ENCODE data around the gene CAMK4.

DNA sequence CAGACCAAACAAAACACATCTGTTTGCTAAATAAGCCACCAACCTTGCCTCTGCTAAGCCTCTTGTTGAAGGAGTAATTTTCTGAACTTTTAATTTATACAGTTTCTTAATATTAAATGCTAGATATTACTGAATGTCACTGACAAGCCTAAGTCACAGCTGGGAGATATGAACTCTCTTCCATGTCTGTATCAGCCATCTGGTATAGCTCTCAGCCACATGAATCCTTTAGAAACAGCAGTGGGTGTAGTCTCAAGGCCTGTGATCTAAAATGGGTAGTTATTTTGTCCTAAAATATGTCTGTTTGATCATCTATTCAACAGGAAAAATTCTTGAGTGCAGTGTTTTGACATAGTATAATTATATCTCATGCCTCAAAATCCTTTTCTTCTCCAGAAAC is 97.2 kb downstream of the CAMK4 start:
- TF ChIP-seq JUN (CRISPR knock-in tag; IDR thresholded peaks at IDR 0.05) (no peak), TEAD4 (CRISPR knock-in tag; IDR thresholded peaks at IDR 0.05) (no peak), CREM (CRISPR knock-in tag; IDR thresholded peaks at IDR 0.05) (no peak), NR3C1 (CRISPR knock-in tag; conservative IDR thresholded peaks at IDR 0.05; ENCODE audit: low read depth) (no peak), TP53 (CRISPR knock-in tag; IDR thresholded peaks at IDR 0.05) (no peak), ZNF232 (CRISPR knock-in tag; IDR thresholded peaks at IDR 0.05) (no peak), ETV6 (CRISPR knock-in tag; IDR thresholded peaks at IDR 0.05) (no peak)
- TF ChIP-seq, protein P1, sequence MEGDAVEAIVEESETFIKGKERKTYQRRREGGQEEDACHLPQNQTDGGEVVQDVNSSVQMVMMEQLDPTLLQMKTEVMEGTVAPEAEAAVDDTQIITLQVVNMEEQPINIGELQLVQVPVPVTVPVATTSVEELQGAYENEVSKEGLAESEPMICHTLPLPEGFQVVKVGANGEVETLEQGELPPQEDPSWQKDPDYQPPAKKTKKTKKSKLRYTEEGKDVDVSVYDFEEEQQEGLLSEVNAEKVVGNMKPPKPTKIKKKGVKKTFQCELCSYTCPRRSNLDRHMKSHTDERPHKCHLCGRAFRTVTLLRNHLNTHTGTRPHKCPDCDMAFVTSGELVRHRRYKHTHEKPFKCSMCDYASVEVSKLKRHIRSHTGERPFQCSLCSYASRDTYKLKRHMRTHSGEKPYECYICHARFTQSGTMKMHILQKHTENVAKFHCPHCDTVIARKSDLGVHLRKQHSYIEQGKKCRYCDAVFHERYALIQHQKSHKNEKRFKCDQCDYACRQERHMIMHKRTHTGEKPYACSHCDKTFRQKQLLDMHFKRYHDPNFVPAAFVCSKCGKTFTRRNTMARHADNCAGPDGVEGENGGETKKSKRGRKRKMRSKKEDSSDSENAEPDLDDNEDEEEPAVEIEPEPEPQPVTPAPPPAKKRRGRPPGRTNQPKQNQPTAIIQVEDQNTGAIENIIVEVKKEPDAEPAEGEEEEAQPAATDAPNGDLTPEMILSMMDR (IDR thresholded peaks at IDR 0.05), result no peak
- TF ChIP-seq, protein P2, sequence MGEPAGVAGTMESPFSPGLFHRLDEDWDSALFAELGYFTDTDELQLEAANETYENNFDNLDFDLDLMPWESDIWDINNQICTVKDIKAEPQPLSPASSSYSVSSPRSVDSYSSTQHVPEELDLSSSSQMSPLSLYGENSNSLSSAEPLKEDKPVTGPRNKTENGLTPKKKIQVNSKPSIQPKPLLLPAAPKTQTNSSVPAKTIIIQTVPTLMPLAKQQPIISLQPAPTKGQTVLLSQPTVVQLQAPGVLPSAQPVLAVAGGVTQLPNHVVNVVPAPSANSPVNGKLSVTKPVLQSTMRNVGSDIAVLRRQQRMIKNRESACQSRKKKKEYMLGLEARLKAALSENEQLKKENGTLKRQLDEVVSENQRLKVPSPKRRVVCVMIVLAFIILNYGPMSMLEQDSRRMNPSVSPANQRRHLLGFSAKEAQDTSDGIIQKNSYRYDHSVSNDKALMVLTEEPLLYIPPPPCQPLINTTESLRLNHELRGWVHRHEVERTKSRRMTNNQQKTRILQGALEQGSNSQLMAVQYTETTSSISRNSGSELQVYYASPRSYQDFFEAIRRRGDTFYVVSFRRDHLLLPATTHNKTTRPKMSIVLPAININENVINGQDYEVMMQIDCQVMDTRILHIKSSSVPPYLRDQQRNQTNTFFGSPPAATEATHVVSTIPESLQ (CRISPR knock-in tag; IDR thresholded peaks at IDR 0.05), result no peak
- TF ChIP-seq, protein P3, sequence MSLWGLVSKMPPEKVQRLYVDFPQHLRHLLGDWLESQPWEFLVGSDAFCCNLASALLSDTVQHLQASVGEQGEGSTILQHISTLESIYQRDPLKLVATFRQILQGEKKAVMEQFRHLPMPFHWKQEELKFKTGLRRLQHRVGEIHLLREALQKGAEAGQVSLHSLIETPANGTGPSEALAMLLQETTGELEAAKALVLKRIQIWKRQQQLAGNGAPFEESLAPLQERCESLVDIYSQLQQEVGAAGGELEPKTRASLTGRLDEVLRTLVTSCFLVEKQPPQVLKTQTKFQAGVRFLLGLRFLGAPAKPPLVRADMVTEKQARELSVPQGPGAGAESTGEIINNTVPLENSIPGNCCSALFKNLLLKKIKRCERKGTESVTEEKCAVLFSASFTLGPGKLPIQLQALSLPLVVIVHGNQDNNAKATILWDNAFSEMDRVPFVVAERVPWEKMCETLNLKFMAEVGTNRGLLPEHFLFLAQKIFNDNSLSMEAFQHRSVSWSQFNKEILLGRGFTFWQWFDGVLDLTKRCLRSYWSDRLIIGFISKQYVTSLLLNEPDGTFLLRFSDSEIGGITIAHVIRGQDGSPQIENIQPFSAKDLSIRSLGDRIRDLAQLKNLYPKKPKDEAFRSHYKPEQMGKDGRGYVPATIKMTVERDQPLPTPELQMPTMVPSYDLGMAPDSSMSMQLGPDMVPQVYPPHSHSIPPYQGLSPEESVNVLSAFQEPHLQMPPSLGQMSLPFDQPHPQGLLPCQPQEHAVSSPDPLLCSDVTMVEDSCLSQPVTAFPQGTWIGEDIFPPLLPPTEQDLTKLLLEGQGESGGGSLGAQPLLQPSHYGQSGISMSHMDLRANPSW (CRISPR knock-in tag; conservative IDR thresholded peaks at IDR 0.05; ENCODE audit: low read depth), result no peak
- TF ChIP-seq, protein P4, sequence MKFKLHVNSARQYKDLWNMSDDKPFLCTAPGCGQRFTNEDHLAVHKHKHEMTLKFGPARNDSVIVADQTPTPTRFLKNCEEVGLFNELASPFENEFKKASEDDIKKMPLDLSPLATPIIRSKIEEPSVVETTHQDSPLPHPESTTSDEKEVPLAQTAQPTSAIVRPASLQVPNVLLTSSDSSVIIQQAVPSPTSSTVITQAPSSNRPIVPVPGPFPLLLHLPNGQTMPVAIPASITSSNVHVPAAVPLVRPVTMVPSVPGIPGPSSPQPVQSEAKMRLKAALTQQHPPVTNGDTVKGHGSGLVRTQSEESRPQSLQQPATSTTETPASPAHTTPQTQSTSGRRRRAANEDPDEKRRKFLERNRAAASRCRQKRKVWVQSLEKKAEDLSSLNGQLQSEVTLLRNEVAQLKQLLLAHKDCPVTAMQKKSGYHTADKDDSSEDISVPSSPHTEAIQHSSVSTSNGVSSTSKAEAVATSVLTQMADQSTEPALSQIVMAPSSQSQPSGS (CRISPR knock-in tag; IDR thresholded peaks at IDR 0.05; ENCODE audit: borderline replicate concordance, low read depth), result no peak
- TF ChIP-seq, protein P5, sequence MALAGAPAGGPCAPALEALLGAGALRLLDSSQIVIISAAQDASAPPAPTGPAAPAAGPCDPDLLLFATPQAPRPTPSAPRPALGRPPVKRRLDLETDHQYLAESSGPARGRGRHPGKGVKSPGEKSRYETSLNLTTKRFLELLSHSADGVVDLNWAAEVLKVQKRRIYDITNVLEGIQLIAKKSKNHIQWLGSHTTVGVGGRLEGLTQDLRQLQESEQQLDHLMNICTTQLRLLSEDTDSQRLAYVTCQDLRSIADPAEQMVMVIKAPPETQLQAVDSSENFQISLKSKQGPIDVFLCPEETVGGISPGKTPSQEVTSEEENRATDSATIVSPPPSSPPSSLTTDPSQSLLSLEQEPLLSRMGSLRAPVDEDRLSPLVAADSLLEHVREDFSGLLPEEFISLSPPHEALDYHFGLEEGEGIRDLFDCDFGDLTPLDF (CRISPR knock-in tag; IDR thresholded peaks at IDR 0.05), result no peak
